Skeletal muscle tissue (tissue), 4 donors: ENCODE measurements around the gene PCDH20. TPM values are rescaled to one million over a fixed set of nuclear protein-coding genes. Genes with fewer than 3 reads are reported as not detected.

ENCODE experiments used
- H3K27ac ChIP-seq: one replicate; pipeline ENCODE4 v1.7.0; 2013; ENCODE audit warnings: mild to moderate bottlenecking, low read depth, low read length, inconsistent platforms
- H3K27me3 ChIP-seq, 3 donors: one replicate each; pipeline ENCODE4 v1.7.0; 2013; ENCODE audit warnings: low read length in 3 of 3; ENCODE audit not compliant: control insufficient read depth in 3 of 3, insufficient read depth in 3 of 3
- H3K36me3 ChIP-seq, 3 donors: one replicate each; pipeline ENCODE4 v1.7.0; 2013; ENCODE audit warnings: low read length in 3 of 3; ENCODE audit not compliant: control insufficient read depth in 3 of 3, insufficient read depth in 3 of 3
- H3K4me1 ChIP-seq, 3 donors: one replicate each; pipeline ENCODE4 v1.7.0; 2013; ENCODE audit warnings: low read length in 3 of 3, mild to moderate bottlenecking in 3 of 3; ENCODE audit not compliant: control insufficient read depth in 3 of 3, insufficient read depth in 3 of 3
- H3K4me3 ChIP-seq, 3 donors: one replicate each; pipeline ENCODE4 v1.7.0; 2013; ENCODE audit warnings: low read length in 3 of 3
- H3K9ac ChIP-seq, 3 donors: one replicate each; pipeline ENCODE4 v1.7.0; 2013; ENCODE audit warnings: low read length in 3 of 3, mild to moderate bottlenecking in 3 of 3, moderate library complexity in 2 of 3, low read depth in 1 of 3
- H3K9me3 ChIP-seq, 3 donors: one replicate each; pipeline ENCODE4 v1.7.0; 2013; ENCODE audit warnings: low read length in 3 of 3; ENCODE audit not compliant: control insufficient read depth in 3 of 3
- total RNA-seq: library from RNA; depleted of rRNA; stranded (reverse); fragments of >200 nt; gene quantifications from one replicate; pipeline ENCODE4 v1.2.3, GENCODE V29; 2014
- donor health status: Osteomylitis.

PCDH20 gene
- total RNA-seq, 1 donor from 2014 or later: 2.6 TPM

DNA sequence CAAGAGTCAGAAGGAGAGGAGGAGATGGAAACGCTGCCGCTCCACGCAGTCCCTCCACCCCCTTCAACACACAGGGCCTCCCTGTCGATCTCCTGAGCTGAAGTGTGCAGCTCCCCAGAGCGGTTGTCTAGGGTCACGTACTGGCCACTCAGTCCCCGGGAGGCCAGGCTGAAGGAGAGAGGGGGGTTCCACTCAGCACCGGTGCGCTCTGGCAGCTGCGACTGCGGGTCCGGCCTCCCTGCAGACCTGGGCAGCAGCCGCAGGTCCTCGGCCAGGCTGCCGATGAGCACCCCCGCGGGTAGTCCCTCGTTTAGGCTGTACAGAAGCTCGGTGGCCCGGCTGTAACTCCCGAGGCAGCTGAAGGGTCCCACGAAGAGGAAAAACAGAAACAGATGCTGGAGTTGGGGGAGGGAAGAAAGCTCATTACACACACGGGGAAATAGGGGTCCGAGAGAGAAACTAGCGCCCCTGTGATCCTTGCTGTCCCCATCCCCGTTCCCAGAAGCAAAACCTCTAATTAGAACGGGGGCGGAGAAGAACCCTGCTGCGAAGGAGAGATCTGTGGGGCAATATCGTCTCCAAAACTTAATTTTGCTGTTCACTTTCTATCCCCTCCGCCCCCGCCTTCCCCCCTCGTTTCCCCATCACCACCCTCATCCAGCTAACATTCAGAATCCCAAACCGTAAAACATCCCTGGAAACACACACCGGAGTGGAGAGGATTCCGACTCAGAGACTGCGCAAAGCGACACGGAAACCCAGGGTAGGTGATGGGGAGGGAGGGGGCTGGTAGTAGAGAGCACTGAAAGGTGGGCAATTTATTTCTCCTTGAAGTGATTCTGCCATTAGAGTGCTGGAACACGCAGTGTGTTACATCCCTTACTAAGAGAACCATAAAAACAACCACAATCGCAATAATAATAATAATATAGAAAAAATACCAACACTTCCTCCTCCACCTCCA, 1.8 kb downstream of the PCDH20 start:
- Histone ChIP-seq H3K9me3 (no peaks in the 10 kb centered on the region), H3K27me3 (peaks cover 13 to 32% (median 29%) of the 10 kb centered on the region in 3 donors), H3K27ac (no peak overlapping the region), H3K4me3 (peak overlapping the region; percentile 45 to 68 (median 56)), H3K9ac (peak overlapping the region in 1 of 3 donors; percentile 4), H3K4me1 (peaks cover 3 to 17% (median 15%) of the 10 kb centered on the region in 3 donors), H3K36me3 (no peaks in the 10 kb centered on the region)

DNA sequence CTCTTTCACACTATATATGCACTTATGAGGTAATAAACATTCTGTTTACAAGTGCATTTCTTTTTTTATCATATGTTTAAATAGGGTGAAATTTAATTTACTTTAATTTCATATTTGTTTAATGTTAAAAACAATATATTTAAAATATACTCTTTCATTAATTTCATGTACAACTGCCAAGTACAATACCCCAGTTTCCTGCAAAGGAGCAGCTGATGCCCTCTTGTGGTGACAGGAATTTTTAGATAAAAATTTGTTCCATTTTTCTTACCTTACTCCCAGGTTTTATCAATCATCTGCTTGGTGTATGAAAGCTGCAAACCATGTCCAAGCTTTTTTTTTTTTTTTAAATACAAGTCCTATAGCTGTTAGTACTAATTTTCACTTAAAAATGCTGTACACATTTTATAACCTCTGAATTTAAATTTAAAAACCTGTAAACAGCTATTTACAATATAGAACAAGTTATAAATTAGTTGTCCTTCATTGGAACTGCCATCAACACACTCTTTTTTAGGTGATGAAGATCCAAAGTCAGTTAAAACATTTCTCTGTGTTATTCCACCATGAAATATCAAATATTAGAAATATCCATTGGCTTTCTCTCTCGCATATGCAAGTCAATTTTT, 4.9 kb downstream of the PCDH20 start:
- H3K27ac ChIP-seq: no peak overlapping the region

GRCh38 chr13:61410266-61410665, 5.4 kb downstream of the PCDH20 start:
- Histone ChIP-seq H3K27me3 (peaks cover 13 to 32% (median 29%) of the 10 kb centered on the region in 3 donors), H3K9me3 (no peaks in the 10 kb centered on the region), H3K36me3 (no peaks in the 10 kb centered on the region)

More for the DNA sequence above, 4.9 kb downstream of the PCDH20 start:
- no peaks in the 10 kb centered on the region for H3K9me3 ChIP-seq
- H3K4me3 ChIP-seq: no peak overlapping the region
- H3K27me3 ChIP-seq: peaks cover 13 to 32% (median 29%) of the 10 kb centered on the region in 3 donors
- peaks cover 3 to 17% (median 15%) of the 10 kb centered on the region in 3 donors for H3K4me1 ChIP-seq
- H3K36me3 ChIP-seq: no peaks in the 10 kb centered on the region
- H3K9ac ChIP-seq: no peak overlapping the region

GRCh38 chr13:61408571-61408970, 7.1 kb downstream of the PCDH20 start:
- H3K27ac ChIP-seq: no peak overlapping the region
- H3K36me3 ChIP-seq: no peaks in the 10 kb centered on the region
- no peak overlapping the region for H3K9ac ChIP-seq
- H3K9me3 ChIP-seq: no peaks in the 10 kb centered on the region
- peaks cover 11 to 22% (median 16%) of the 10 kb centered on the region in 3 donors for H3K27me3 ChIP-seq
- H3K4me1 ChIP-seq: peaks cover 0 to 5% (median 3%) of the 10 kb centered on the region in 3 donors
- H3K4me3 ChIP-seq: no peak overlapping the region

More at GRCh38 chr13:61410266-61410665, 5.4 kb downstream of the PCDH20 start:
- Histone ChIP-seq H3K4me1 (peaks cover 2 to 17% (median 15%) of the 10 kb centered on the region in 3 donors), H3K4me3 (no peak overlapping the region), H3K9ac (no peak overlapping the region), H3K27ac (no peak overlapping the region)

DNA sequence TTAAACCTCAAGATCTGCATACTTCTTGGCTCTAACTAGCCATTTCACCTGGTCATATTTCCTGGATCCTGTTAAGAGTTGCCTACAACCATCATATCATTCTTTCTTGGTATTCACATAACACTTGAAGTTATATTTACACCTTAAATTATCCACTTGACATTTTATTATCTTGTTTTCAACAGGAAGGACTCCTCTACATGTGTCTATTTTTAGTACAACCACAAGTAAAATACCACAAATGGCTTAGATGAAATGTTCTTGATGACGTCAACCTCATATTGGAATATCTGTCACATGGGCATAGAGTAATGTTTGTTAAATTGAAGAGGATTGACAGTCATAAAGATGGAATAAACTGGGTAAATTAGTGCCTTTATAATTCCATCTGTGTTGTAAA, 9.4 kb downstream of the PCDH20 start:
- no peak overlapping the region for H3K9ac ChIP-seq
- no peaks in the 10 kb centered on the region for H3K4me1 ChIP-seq

DNA sequence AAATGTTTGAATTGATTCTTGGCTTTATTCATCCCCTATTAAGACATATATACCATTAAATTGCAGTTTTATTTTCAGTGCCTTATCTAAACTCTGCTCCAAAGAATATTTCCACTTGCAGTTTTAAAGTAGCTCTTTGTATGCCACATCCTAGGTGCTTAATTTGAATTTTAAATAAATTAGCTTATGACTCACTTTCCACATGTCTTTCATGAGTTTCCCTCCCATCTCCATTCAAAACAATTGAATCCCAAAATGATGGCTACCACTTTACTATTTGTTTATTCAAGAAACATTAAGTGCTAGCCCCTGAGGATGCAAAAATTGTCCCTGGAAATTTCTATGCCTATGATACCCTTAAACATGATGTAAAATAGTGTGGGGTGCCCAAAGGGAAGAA, 19.5 kb downstream of the PCDH20 start:
- H3K4me1 ChIP-seq: no peaks in the 10 kb centered on the region
- no peak overlapping the region for H3K9ac ChIP-seq
- H3K27me3 ChIP-seq: no peaks in the 10 kb centered on the region
- H3K4me3 ChIP-seq: no peak overlapping the region
- no peaks in the 10 kb centered on the region for H3K9me3 ChIP-seq
- no peaks in the 10 kb centered on the region for H3K36me3 ChIP-seq
- no peak overlapping the region for H3K27ac ChIP-seq

More for the DNA sequence above, 9.4 kb downstream of the PCDH20 start:
- Histone ChIP-seq H3K4me3 (no peak overlapping the region), H3K36me3 (no peaks in the 10 kb centered on the region), H3K27ac (no peak overlapping the region), H3K27me3 (no peaks in the 10 kb centered on the region), H3K9me3 (no peaks in the 10 kb centered on the region)

- H3K4me1 ChIP-seq: no peaks in the 10 kb centered on the region
- H3K9me3 ChIP-seq: no peaks in the 10 kb centered on the region
- no peak overlapping the region for H3K4me3 ChIP-seq
- no peaks in the 10 kb centered on the region for H3K36me3 ChIP-seq
- no peak overlapping the region for H3K9ac ChIP-seq
- H3K27me3 ChIP-seq: no peaks in the 10 kb centered on the region
- H3K27ac ChIP-seq: no peak overlapping the region
Measured at GRCh38 chr13:61391426-61391825, 24.2 kb downstream of the PCDH20 start.

- H3K4me1 ChIP-seq: no peaks in the 10 kb centered on the region
- H3K36me3 ChIP-seq: no peaks in the 10 kb centered on the region
- no peaks in the 10 kb centered on the region for H3K27me3 ChIP-seq
- no peak overlapping the region for H3K27ac ChIP-seq
- no peak overlapping the region for H3K4me3 ChIP-seq
- no peaks in the 10 kb centered on the region for H3K9me3 ChIP-seq
- no peak overlapping the region for H3K9ac ChIP-seq
Measured at GRCh38 chr13:61387694-61388093, 28.0 kb downstream of the PCDH20 start.

DNA sequence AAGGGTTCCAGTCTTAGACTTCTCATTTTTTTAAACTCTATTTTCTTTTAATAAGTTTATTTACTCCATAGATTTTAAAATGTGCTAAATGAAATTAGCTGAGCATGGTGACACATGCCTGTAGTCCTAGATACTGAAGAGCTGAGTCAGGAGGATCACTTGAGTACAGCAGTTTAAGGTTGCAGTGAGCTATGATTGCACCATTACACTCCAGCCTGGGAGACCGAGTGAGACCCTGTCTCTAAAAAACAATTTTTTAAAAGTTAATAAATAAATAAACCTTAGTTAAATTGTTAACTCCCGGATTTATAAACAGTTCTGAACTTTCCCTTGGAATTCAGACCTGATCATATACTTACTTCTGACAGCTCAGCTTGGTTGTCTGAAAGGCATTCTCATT, 32.5 kb downstream of the PCDH20 start:
- no peaks in the 10 kb centered on the region for H3K27me3 ChIP-seq
- no peaks in the 10 kb centered on the region for H3K36me3 ChIP-seq
- no peaks in the 10 kb centered on the region for H3K4me1 ChIP-seq

GRCh38 chr13:61370520-61370919, 45.1 kb downstream of the PCDH20 start:
- no peaks in the 10 kb centered on the region for H3K36me3 ChIP-seq
- H3K4me3 ChIP-seq: no peak overlapping the region
- no peaks in the 10 kb centered on the region for H3K4me1 ChIP-seq
- H3K27ac ChIP-seq: no peak overlapping the region
- H3K9me3 ChIP-seq: peaks cover 0 to 2% (median 0%) of the 10 kb centered on the region in 3 donors
- H3K27me3 ChIP-seq: no peaks in the 10 kb centered on the region
- no peak overlapping the region for H3K9ac ChIP-seq

More for the DNA sequence above, 32.5 kb downstream of the PCDH20 start:
- H3K9ac ChIP-seq: no peak overlapping the region
- no peaks in the 10 kb centered on the region for H3K9me3 ChIP-seq
- no peak overlapping the region for H3K27ac ChIP-seq
- H3K4me3 ChIP-seq: no peak overlapping the region
